ENCODE results near the gene TEX44.
A peak's percentile ranks its signal among the peaks of the same experiment; 100 is the strongest.

Gene TEX44

DNA sequence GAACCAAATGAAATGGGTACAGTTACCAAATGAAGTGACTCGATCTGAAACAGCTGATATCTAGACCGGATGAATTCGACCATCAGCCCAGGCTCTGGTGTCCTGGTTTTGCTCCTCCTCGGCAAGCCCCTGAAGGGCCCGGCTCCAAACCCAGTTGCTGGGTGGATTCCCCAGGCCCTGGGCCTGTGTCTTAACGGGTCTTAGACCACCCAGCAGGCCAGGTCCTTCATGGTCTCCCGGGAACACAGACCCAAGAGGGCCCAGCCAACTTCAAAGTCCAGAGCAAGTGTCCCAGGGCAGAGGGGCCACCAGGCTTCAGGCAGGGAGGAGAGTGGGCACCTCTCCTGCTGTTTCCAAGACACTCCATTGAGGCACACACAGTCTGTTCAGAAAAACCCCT is 35.7 kb upstream of the TEX44 start:
- CTCF ChIA-PET: no interaction called here
- TF ChIP-seq SP1 (IDR thresholded peaks at IDR 0.05) (no peak), HDGF (IDR thresholded peaks at IDR 0.05; ENCODE audit: borderline replicate concordance) (no peak), PKNOX1 (IDR thresholded peaks at IDR 0.05) (no peak), FOXK2 (IDR thresholded peaks at IDR 0.05) (no peak)
- POLR2A ChIA-PET: interaction anchor here (1.6 kb wide), 1 partner anchor 92 kb away, joined by 6 read pairs; the partner anchor contains the start of gene NCL
- no peak for DNase-seq (ENCODE audit: extremely low spot score)

GRCh38 chr2:231557571-231558217 is 35.0 kb upstream of the TEX44 start:
- TF ChIP-seq CTBP1 (IDR thresholded peaks at IDR 0.05; ENCODE audit: borderline replicate concordance) (no peak), BHLHE40 (IDR thresholded peaks at IDR 0.05; ENCODE audit: borderline replicate concordance) (no peak), LEF1 (IDR thresholded peaks at IDR 0.05; ENCODE audit: borderline replicate concordance) (no peak), L3MBTL2 (conservative IDR thresholded peaks at IDR 0.05) (no peak), ZNF384 (IDR thresholded peaks at IDR 0.05) (no peak), NFRKB (IDR thresholded peaks at IDR 0.05) (no peak), FOXK2 (IDR thresholded peaks at IDR 0.05) (no peak), PKNOX1 (IDR thresholded peaks at IDR 0.05) (no peak)
- POLR2A ChIA-PET: no interaction called here
- peak; percentile 86 for DNase-seq (ENCODE audit: extremely low spot score)
- CTCF ChIA-PET: interaction anchor here (0.6 to 1.6 kb wide), 5 partner anchors 12 to 43 kb away, joined by 3 to 5 read pairs (median 3); no protein-coding TSS in a partner anchor

GRCh38 chr2:231563378-231563961 is 29.2 kb upstream of the TEX44 start:
- no peak for TF ChIP-seq ARNT (IDR thresholded peaks at IDR 0.05)
- TF ChIP-seq NFRKB (IDR thresholded peaks at IDR 0.05): no peak
- no peak for TF ChIP-seq SP1 (IDR thresholded peaks at IDR 0.05)
- TF ChIP-seq FOXK2 (IDR thresholded peaks at IDR 0.05): no peak
- TF ChIP-seq ELF4 (IDR thresholded peaks at IDR 0.05): no peak
- no peak for TF ChIP-seq BHLHE40 (IDR thresholded peaks at IDR 0.05; ENCODE audit: borderline replicate concordance)
- no peak for TF ChIP-seq PKNOX1 (IDR thresholded peaks at IDR 0.05)
- TF ChIP-seq FOXA1 (IDR thresholded peaks at IDR 0.05): no peak
- TF ChIP-seq SUZ12 (IDR thresholded peaks at IDR 0.05): no peak
- ChIA-PET POLR2A (interaction anchor here (0.9 to 1.0 kb wide), 2 partner anchors 79 to 98 kb away, joined by 3 to 4 read pairs; partner anchors contain the start of gene NCL), CTCF (interaction anchor here (0.5 to 1.7 kb wide), 10 partner anchors 10 to 150 kb away, joined by 3 to 11 read pairs (median 3); no protein-coding TSS in a partner anchor)
- peak; percentile 72 for DNase-seq (ENCODE audit: extremely low spot score)

- DNase-seq (ENCODE audit: extremely low spot score): no peak
- no peak for TF ChIP-seq CTBP1 (IDR thresholded peaks at IDR 0.05; ENCODE audit: borderline replicate concordance)
- no peak for TF ChIP-seq ELF4 (IDR thresholded peaks at IDR 0.05)
- no peak for TF ChIP-seq NFRKB (IDR thresholded peaks at IDR 0.05)
- TF ChIP-seq BHLHE40 (IDR thresholded peaks at IDR 0.05; ENCODE audit: borderline replicate concordance): no peak
- TF ChIP-seq TARDBP (IDR thresholded peaks at IDR 0.05): no peak
- ChIA-PET POLR2A (no interaction called here), CTCF (interaction anchor here (1.3 kb wide), 1 partner anchor 107 kb away, joined by 4 read pairs; no protein-coding TSS in a partner anchor)
Observed at GRCh38 chr2:231565887-231566594, 26.6 kb upstream of the TEX44 start.

GRCh38 chr2:231567159-231567558 is 25.5 kb upstream of the TEX44 start:
- ChIA-PET POLR2A (no interaction called here), CTCF (interaction anchor here (0.6 kb wide), 1 partner anchor 155 kb away, joined by 3 read pairs; no protein-coding TSS in a partner anchor)
- DNase-seq (ENCODE audit: extremely low spot score): no peak
- TF ChIP-seq HDGF (IDR thresholded peaks at IDR 0.05; ENCODE audit: borderline replicate concordance) (no peak), PKNOX1 (IDR thresholded peaks at IDR 0.05) (no peak), FOXM1 (IDR thresholded peaks at IDR 0.05; ENCODE audit: borderline replicate concordance) (no peak), FOXA1 (IDR thresholded peaks at IDR 0.05) (no peak)
